PC-9 (cell line): ENCODE results near the gene NELL1.

Source experiments
- EZH2 ChIP-seq: fragments of 200-600 bp; sonication (generic); IDR thresholded peaks from 2 replicates; pipeline ENCODE4 v1.8.0; 2017; ENCODE audit warnings: antibody characterized with exemption, low read depth
- TF ChIP-seq, protein P1 (sequence below): fragments of 200-600 bp; sonication (generic); conservative IDR thresholded peaks from 2 replicates; pipeline ENCODE4 v1.6.1; 2017; ENCODE audit warnings: mixed run types, antibody characterized with exemption, mild to moderate bottlenecking, moderate library complexity

DNA sequence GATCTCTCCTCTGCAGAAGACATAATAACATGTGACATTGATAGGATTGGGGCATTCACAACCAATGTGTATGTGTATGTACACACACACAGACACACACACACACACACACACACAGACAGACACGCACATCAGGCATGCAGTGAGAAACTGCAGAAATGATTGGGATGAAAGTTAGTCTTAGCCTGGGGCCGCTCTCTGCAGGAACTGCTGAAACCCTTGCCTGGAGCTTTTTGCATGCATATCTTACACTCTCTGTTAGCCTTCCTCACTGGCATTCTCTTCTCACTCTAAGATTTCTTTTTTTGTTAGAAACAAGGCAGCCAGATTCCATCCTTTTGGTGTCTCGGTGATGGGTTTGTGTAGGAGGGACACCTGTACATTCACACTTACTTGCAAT is 337.9 kb downstream of the NELL1 start:
- TF ChIP-seq EZH2 = no peak
- TF ChIP-seq, protein P1, sequence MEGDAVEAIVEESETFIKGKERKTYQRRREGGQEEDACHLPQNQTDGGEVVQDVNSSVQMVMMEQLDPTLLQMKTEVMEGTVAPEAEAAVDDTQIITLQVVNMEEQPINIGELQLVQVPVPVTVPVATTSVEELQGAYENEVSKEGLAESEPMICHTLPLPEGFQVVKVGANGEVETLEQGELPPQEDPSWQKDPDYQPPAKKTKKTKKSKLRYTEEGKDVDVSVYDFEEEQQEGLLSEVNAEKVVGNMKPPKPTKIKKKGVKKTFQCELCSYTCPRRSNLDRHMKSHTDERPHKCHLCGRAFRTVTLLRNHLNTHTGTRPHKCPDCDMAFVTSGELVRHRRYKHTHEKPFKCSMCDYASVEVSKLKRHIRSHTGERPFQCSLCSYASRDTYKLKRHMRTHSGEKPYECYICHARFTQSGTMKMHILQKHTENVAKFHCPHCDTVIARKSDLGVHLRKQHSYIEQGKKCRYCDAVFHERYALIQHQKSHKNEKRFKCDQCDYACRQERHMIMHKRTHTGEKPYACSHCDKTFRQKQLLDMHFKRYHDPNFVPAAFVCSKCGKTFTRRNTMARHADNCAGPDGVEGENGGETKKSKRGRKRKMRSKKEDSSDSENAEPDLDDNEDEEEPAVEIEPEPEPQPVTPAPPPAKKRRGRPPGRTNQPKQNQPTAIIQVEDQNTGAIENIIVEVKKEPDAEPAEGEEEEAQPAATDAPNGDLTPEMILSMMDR = no peak
